CD14-positive monocyte (primary cell): ENCODE measurements around the gene SLX9. TPM values are rescaled to one million over a fixed set of nuclear protein-coding genes. Genes with fewer than 3 reads are reported as not detected.
A peak's percentile ranks its signal among the peaks of the same experiment; 100 is the strongest.

Source experiments
- DNase-seq, 3 donors: peaks; one replicate each; pipeline ENCODE4 v3.0.0-alpha.2; 2011 to 2022
- H2AFZ ChIP-seq: 2 replicates; pipeline ENCODE4 v1.6.0; 2012; ENCODE audit warnings: mild to moderate bottlenecking, low read depth, low read length, inconsistent platforms; ENCODE audit not compliant: insufficient read depth, poor library complexity, severe bottlenecking
- H3K27ac ChIP-seq, 2 donors: 1 replicate in 1 of 2; 2 replicates in 1 of 2; pipeline ENCODE4 v1.5.1; 2012 to 2013; ENCODE audit warnings: low read length in 2 of 2, control low read depth in 1 of 2, inconsistent platforms in 1 of 2, low read depth in 1 of 2, mild to moderate bottlenecking in 1 of 2
- H3K27me3 ChIP-seq, 2 donors: one replicate each; pipeline versions ENCODE4 v1.6.0 to v1.6.1; 2011 to 2013; ENCODE audit warnings: low read length in 2 of 2; ENCODE audit not compliant: control insufficient read depth in 2 of 2, insufficient read depth in 2 of 2
- H3K36me3 ChIP-seq, 2 donors: replicated peaks in 1 of 2; 1 replicate in 1 of 2; 2 replicates in 1 of 2; pipeline versions ENCODE4 v1.5.1 to v1.6.1; 2012 to 2013; ENCODE audit warnings: low read length in 2 of 2, control low read depth in 1 of 2, inconsistent platforms in 1 of 2, mild to moderate bottlenecking in 1 of 2; ENCODE audit not compliant: insufficient read depth in 2 of 2, control insufficient read depth in 1 of 2
- H3K4me1 ChIP-seq, 2 donors: 1 replicate in 1 of 2; 2 replicates in 1 of 2; pipeline versions ENCODE4 v1.5.1 to v1.6.1; 2012 to 2013; ENCODE audit warnings: low read length in 2 of 2, control low read depth in 1 of 2, inconsistent platforms in 1 of 2, mild to moderate bottlenecking in 1 of 2, moderate library complexity in 1 of 2; ENCODE audit not compliant: insufficient read depth in 2 of 2, control insufficient read depth in 1 of 2
- H3K4me2 ChIP-seq: replicated peaks from 2 replicates; pipeline ENCODE3; 2012; ENCODE audit warnings: low read length, moderate library complexity, mild to moderate bottlenecking; ENCODE audit not compliant: poor library complexity, severe bottlenecking; ENCODE audit errors: extremely low read depth
- H3K4me3 ChIP-seq, 3 experiments: fragments of 200-600 bp in 1 of 3; sonication (generic) in 1 of 3; replicated peaks in 1 of 3; 1 replicate in 2 of 3; 2 replicates in 1 of 3; pipeline ENCODE4 v1.5.1; 2011 to 2013; ENCODE audit warnings: low read length in 3 of 3, mild to moderate bottlenecking in 3 of 3, control low read depth in 2 of 3, low read depth in 2 of 3, inconsistent platforms in 1 of 3, moderate library complexity in 1 of 3
- H3K79me2 ChIP-seq: 2 replicates; pipeline ENCODE4 v1.6.0; 2012; ENCODE audit warnings: mild to moderate bottlenecking, control low read depth, inconsistent platforms, low read length, moderate library complexity; ENCODE audit not compliant: insufficient read depth
- H3K9ac ChIP-seq: 2 replicates; pipeline ENCODE4 v1.6.0; 2017; ENCODE audit warnings: low read length, mild to moderate bottlenecking; ENCODE audit not compliant: insufficient read depth, poor library complexity, severe bottlenecking
- H3K9me3 ChIP-seq, 2 donors: replicated peaks in 1 of 2; 1 replicate in 1 of 2; 2 replicates in 1 of 2; pipeline versions ENCODE4 v1.5.1 to v1.6.1; 2012 to 2013; ENCODE audit warnings: low read length in 2 of 2, control low read depth in 1 of 2; ENCODE audit not compliant: control insufficient read depth in 1 of 2, insufficient read depth in 1 of 2
- H4K20me1 ChIP-seq: 2 replicates; pipeline ENCODE4 v1.6.0; 2012; ENCODE audit warnings: mild to moderate bottlenecking, low read length, control low read depth, moderate library complexity; ENCODE audit not compliant: insufficient read depth
- H3K27ac Mint-ChIP-seq, 7 donors: one replicate each; pipeline ENCODE4 v1.8.0; 2020; ENCODE audit warnings: mild to moderate bottlenecking in 7 of 7, mixed read lengths in 7 of 7, moderate library complexity in 6 of 7, inconsistent platforms in 2 of 7
- H3K27me3 Mint-ChIP-seq, 3 donors: one replicate each; pipeline ENCODE4 v1.8.0; 2021 to 2022; ENCODE audit warnings: low read depth in 3 of 3, mild to moderate bottlenecking in 3 of 3, mixed read lengths in 3 of 3, moderate library complexity in 3 of 3, inconsistent platforms in 1 of 3
- H3K36me3 Mint-ChIP-seq, 2 donors: one replicate each; pipeline ENCODE4 v1.8.0; 2020; ENCODE audit warnings: mixed read lengths in 2 of 2, inconsistent platforms in 1 of 2, mild to moderate bottlenecking in 1 of 2
- H3K4me1 Mint-ChIP-seq: one replicate; pipeline ENCODE4 v1.8.0; 2020; ENCODE audit warnings: mild to moderate bottlenecking, mixed read lengths
- H3K4me3 Mint-ChIP-seq, 2 donors: one replicate each; pipeline ENCODE4 v1.8.0; 2020; ENCODE audit warnings: mild to moderate bottlenecking in 2 of 2, mixed read lengths in 2 of 2, moderate library complexity in 1 of 2
- H3K9me3 Mint-ChIP-seq, 7 donors: one replicate each; pipeline ENCODE4 v1.8.0; 2020 to 2022; ENCODE audit warnings: mixed read lengths in 7 of 7, mild to moderate bottlenecking in 6 of 7, moderate library complexity in 6 of 7, inconsistent platforms in 2 of 7
- CTCF ChIP-seq: fragments of 200-600 bp; IDR thresholded peaks from one replicate; pipeline ENCODE4 v1.8.0; 2022; ENCODE audit warnings: antibody characterized with exemption, mild to moderate bottlenecking
- WGBS: methylation state at CpG from one replicate; pipeline ENCODE4 v1.1.5; 2013; ENCODE audit warnings: missing lambda C conversion rate; ENCODE audit not compliant: insufficient coverage; 5-methylcytosine and 5-hydroxymethylcytosine counted together
- intact Hi-C, 2 donors: fragments of 100-400 bp; cut with micrococcal nuclease; formaldehyde crosslinking; loops; one replicate each; pipeline versions ENCODE4 v1.15.0 to v1.15.1; 2023
- polyA plus RNA-seq, 3 donors: library from polyadenylated mRNA; depleted of rRNA in 1 of 3; unstranded in 2 of 3; stranded (reverse) in 1 of 3; fragments of 300-500 nt in 2 of 3; fragments of >200 nt in 1 of 3; fragmentation: Illumina TruSeq in 2 of 3; gene quantifications; 1 replicate in 2 of 3; 2 replicates in 1 of 3; pipeline ENCODE4 v1.2.3, GENCODE V29; 2012 to 2021

The SLX9 gene
- polyA plus RNA-seq, 3 donors = 7.5 to 9.0 (median 9.0) TPM

GRCh38 chr21:44933199-44933917, 6.5 kb upstream of the SLX9 start:
- peak overlapping the region; percentile 88 for H3K4me2 ChIP-seq
- Mint-ChIP-seq H3K4me3 (peak overlapping the region; percentile 76 to 83), H3K27me3 (peaks cover 2 to 7% (median 3%) of the 10 kb centered on the region in 3 donors), H3K9me3 (peaks cover 0 to 9% (median 7%) of the 10 kb centered on the region in 7 donors), H3K4me1 (peaks cover 45% of the 10 kb centered on the region), H3K36me3 (peaks cover 10 to 33% of the 10 kb centered on the region in 2 donors), H3K27ac (no peak overlapping the region)
- no peak overlapping the region for H2AFZ ChIP-seq
- H4K20me1 ChIP-seq = peaks cover 30% of the 10 kb centered on the region
- peaks cover 3 to 6% of the 10 kb centered on the region in 2 donors for H3K9me3 ChIP-seq
- WGBS = 59% methylated on average over 24 of the region's 25 CpGs
- DNase-seq = no peak
- peaks cover 0 to 7% of the 10 kb centered on the region in 2 donors for H3K36me3 ChIP-seq
- H3K4me1 ChIP-seq = peaks cover 49 to 54% of the 10 kb centered on the region in 2 donors
- H3K79me2 ChIP-seq = peaks cover 64% of the 10 kb centered on the region
- peak overlapping the region in 1 of 2 donors; percentile 59 for H3K27ac ChIP-seq
- intact Hi-C loops = loop anchor here in 1 of 2 donors (5.0 kb wide), 1 partner anchor 116 kb away; the partner anchor contains the start of gene SUMO3
- peak overlapping the region; percentile 76 for H3K9ac ChIP-seq
- no peak for TF ChIP-seq CTCF
- H3K27me3 ChIP-seq = no peaks in the 10 kb centered on the region
- H3K4me3 ChIP-seq = peak overlapping the region; percentile 49 to 81 (median 71)

GRCh38 chr21:44933918-44934260, 5.9 kb upstream of the SLX9 start:
- Histone ChIP-seq H3K36me3 (peaks cover 0 to 7% of the 10 kb centered on the region in 2 donors), H4K20me1 (peaks cover 30% of the 10 kb centered on the region), H3K4me1 (peaks cover 43 to 50% of the 10 kb centered on the region in 2 donors), H3K27ac (no peak overlapping the region), H3K4me2 (peak overlapping the region; percentile 88), H3K9me3 (peaks cover 3 to 6% of the 10 kb centered on the region in 2 donors), H3K9ac (no peak overlapping the region), H3K4me3 (no peak overlapping the region), H2AFZ (no peak overlapping the region), H3K27me3 (no peaks in the 10 kb centered on the region), H3K79me2 (peaks cover 59% of the 10 kb centered on the region)
- Mint-ChIP-seq H3K4me1 (peaks cover 41% of the 10 kb centered on the region), H3K36me3 (peaks cover 10 to 33% of the 10 kb centered on the region in 2 donors), H3K9me3 (peaks cover 0 to 9% (median 8%) of the 10 kb centered on the region in 7 donors), H3K27me3 (peaks cover 2 to 7% (median 3%) of the 10 kb centered on the region in 3 donors), H3K4me3 (no peak overlapping the region), H3K27ac (no peak overlapping the region)
- no peak for TF ChIP-seq CTCF
- DNase-seq = no peak
- 98% methylated on average over 6 of the region's 6 CpGs for WGBS
- intact Hi-C loops = loop anchor here in 1 of 2 donors (5.0 kb wide), 1 partner anchor 117 kb away; the partner anchor contains the start of gene SUMO3
